Hematopoietic multipotent progenitor cell treated with erythropoietin and hydrocortisone succinate and interleukin-3 and kit ligand, for 15 days (in vitro differentiated cells): Measurements from ENCODE around the gene LRCH2.
"Not testable (repeated sequence)": the region's sequence is repeated elsewhere in the genome, so short reads cannot be mapped to it uniquely, and the experiment has no call there.

ENCODE experiments used
- DNase-seq: peaks from one replicate; pipeline ENCODE4 v3.0.0-alpha.2; 2015; ENCODE audit warnings: low spot score

Gene LRCH2, protein sequence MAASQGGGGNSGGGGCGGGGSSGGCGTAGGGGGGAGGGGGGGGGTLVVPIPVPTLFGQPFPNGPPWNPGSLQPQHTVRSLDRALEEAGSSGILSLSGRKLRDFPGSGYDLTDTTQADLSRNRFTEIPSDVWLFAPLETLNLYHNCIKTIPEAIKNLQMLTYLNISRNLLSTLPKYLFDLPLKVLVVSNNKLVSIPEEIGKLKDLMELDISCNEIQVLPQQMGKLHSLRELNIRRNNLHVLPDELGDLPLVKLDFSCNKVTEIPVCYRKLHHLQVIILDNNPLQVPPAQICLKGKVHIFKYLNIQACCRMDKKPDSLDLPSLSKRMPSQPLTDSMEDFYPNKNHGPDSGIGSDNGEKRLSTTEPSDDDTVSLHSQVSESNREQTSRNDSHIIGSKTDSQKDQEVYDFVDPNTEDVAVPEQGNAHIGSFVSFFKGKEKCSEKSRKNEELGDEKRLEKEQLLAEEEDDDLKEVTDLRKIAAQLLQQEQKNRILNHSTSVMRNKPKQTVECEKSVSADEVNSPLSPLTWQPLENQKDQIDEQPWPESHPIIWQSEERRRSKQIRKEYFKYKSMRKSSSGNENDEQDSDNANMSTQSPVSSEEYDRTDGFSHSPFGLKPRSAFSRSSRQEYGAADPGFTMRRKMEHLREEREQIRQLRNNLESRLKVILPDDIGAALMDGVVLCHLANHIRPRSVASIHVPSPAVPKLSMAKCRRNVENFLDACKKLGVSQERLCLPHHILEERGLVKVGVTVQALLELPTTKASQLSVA

DNA sequence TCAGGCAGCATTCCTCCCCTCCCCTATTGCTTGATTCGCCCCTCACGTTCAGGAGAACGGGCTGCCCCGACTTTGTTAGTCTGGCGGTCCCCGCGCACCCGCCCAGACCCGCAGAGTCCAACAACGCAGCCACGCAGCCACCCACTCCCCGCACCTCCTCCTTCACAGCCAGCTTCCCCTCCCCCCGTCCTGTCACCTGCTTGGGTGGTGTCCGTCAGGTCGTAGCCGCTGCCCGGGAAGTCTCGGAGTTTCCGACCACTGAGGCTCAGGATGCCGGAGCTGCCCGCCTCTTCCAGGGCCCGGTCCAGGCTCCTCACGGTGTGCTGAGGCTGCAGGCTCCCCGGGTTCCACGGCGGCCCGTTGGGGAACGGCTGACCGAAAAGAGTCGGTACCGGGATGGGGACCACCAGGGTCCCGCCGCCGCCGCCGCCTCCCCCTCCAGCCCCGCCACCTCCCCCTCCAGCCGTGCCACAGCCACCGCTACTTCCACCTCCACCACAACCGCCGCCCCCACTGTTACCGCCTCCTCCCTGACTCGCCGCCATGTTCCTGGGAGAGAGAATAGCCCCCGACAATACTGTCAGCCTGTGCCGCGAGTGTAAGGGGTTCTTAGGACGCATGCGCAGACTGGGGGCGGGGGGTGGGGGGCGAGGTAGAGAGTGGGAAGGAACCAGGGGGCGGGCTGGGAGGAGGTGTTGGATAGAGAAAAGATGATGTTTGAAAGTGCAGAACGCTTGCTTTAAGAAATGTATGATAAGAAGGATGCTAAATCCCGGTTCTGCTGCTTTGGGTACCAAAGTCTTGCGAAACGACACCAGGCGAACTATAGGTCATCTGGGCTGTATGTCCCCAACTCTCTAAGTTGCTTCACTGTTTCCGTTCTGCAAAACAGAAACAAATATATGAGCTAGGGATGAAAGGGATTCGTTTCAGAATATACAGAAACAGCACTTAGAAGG, at the start of gene LRCH2:
Gene LRCH2, minus strand, starts transcription at position 600 of the 959 bp plus-strand sequence. Its CDS starts 55 bp downstream, at position 545.
- no peak for DNase-seq

DNA sequence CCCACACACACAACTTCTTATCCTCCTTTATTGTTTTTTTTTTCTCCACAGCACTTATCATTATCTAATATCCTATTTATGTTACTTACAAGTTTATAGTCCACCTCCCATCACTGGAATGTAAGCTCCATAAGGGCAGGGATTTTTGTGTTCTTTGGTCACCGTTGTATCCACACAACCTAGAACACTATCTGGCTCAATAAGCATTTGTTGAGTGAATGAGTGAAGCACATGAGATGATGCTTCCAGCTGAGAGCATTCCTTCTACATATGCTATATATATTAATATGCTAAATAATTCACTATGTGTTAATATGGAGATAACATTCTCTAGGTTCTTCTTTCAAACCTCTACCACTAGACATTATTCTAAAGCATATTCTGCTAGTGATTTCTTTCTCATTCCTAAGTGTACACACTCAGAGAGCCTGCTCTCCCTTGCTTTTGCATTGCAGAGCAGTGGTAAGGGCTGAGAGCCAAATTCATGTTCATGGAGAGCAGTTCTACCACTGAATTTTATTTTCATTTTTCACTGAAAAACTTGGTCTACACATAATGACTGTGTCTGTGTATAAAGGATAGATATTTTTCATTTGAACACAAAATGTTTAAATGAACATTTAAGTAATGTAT, 35.3 kb upstream of the LRCH2 start:
- no peak for DNase-seq

DNA sequence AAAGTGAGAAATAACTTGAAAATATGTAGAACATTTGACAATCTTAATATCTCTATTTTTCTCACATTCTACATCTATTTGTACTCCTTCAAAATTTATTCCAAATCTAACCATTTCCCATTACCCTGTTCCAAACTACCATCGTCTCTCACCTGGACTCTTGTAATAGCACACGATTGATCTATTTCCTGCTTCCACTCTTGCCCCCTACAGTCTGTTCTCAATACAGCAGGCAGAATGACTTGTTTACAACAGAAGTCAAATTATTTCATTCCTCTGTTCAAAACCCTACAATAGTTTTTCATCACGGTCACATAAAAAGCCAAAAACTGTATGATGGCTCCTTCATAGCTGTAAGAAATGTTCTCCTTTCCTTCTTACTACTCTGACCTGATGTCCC, 34.5 kb upstream of the LRCH2 start:
- no peak for DNase-seq

DNA sequence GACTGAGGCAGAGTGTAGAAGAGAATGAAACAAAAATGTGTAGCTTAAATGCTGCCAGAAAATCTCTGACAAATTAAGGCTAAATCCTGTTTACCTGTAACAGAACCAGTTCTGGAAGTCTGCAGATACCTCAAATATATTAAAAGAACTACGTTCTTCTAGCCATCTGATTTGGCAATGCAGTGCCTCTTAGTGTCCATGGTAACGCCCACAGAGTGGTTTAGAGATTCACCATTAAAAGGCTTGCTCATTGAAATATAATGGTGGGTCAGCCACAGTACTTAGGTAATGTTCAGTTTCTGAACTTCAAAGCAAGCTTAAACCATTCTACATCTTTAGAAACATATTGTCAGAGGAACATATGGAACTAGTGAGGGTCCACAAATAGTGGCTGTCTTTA, 32.4 kb upstream of the LRCH2 start:
- no peak for DNase-seq

DNA sequence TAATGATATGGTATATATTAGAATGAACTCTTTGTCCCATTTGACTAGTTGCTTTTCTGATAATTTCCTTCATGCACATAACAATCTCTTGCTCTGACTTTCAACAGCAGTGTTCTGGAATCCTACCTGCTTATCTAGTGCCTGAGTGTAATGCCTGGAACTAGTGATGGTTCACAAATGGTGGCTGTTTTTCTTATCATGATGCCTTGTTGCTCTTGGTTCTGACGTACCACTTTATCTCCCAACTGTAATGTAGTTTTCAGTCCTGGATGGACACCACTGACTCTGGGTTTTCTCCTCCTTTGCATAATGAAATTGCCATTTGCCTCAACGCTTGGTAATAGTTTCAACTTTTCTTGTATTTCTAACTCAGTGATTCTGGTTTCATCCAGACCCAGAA, 30.1 kb upstream of the LRCH2 start:
- no peak for DNase-seq

DNA sequence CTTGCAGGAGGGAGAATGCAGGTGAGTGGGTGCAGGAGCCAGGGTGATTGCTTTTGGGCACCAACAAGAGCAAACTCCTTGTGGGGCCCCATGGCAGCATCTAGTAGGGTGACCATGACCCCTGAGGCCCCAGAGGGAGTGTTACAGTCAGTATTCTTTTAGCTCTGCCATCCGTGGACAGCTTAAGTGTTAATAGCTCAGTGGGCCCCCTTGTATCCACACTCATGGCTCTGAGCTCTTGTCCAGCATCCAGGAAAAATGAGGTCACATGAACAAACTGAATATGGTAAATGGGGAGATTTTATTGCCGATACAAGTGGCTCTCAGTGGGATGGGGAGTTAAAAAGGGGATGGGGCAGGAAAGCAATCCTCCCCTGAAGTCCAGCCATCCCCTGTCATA, 27.3 kb upstream of the LRCH2 start:
- DNase-seq, result no peak

DNA sequence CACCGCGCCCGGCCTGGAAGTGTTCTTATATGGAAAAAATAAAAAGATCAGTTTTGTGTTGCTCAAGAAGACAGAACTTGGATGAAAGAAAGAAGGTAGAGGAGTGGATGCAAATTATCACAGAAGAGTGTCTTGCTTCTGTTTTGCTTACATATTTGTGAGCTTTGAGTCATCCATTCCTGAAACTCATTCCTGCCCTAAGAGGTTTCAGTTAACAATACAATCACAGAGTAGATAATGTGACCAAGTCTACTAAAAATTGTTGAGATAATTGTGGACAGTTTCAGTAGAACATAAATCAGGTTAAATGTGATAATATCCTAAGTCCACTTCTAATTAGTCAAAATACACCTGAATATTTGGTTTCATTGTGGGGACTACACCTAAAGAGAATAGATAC, 26.4 kb upstream of the LRCH2 start:
- DNase-seq, result no peak

DNA sequence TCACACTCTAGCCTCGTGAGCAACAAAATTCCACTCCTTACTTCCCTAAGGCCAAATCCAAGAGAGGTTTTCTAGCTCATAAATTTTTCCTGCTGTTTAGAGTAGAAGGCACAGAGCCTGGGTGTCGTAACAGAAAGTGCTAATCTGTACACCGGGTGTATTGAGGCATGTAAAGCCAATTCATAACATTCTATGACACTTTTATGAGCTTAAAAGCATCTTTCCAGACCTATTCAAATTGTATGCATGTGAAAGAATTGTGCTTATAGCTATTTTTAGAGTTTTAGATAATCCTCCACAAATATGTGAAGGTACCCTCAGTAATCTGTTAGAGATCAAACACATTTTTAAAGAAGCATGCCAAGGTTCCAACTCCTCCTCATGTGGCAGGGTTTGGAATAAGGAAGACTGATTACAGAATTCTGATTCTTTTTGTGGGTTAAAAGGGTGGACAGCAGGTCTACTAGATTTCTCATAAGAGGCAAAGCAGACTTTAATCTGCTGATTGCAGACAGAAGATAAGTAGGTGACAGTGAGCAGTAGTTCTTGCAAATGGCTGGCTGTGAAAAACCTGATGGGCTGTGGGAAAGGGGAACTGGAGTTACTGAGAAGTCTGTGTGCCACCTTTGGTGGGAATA, 25.5 kb upstream of the LRCH2 start:
- no peak for DNase-seq

DNA sequence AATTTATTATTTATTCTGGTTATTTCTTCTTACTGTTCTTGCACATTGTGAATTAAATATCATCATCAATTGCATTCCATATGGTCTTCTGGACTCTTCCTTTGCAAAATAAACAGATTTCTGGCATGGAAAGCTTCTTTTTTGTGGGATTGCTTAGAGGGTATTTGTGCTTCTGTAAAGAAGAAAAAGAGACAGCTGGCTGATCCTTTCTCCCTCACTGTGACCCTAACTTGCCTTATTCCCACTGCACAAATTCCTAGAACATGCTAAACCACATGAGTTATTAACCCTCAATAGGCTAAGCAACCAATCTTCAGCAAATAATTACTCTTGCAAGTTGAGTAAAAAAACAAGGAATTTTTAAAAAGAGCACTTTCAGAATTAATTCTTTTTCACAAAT, 23.8 kb upstream of the LRCH2 start:
- no peak for DNase-seq

DNA sequence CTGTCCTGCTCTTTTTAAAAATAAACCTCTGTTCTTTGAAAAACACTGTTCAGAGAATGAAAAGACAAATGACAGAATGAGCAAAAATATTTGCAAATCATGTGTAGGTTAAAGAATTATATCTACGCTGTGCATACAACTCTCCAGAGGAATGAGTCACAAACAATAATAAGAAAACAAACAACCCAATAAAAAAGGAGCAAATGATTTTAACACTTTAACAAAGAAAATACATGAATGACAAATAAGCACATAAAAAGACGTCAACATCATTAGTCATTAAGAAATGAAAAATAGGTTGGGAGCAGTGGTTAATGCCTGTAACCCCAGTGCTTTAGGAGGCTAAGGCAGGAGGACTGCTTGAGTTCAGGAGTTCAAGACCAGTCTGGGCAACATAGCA, 21.1 kb upstream of the LRCH2 start:
- DNase-seq, result no peak

DNA sequence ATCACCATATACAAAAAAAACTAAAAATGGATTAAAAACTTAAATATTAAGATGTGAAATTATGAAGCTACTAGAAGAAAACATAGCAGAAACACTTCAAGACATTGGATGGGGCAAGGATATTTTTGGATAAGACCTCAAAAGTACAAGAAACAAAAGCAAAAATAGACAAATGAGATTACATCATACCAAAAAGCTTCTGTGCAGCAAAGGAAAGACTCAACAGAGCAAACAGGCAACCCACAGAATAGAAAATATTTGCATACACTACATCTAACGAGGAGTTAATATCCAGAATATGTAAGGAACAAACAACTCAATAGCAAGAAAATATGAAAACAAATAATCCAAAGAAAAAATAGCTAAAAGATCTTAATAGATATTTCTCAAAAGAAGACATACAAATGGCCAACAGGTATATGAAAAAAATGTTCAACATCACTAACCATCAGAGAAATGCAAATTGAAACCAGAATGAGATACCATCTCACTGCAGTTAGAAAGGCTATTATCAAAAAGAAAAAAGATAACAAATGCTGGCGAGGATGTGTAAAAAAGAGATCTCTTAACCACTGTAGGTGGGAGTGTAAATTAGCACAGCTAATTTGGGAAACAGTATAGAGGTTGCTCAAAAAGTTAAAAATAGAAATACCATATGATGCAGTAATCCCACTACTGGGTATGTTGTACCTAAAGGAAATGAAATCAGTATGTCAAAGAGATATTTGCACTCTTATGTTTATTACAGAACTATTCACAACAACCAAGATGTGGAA, 17.8 kb upstream of the LRCH2 start:
- DNase-seq, result no peak

DNA sequence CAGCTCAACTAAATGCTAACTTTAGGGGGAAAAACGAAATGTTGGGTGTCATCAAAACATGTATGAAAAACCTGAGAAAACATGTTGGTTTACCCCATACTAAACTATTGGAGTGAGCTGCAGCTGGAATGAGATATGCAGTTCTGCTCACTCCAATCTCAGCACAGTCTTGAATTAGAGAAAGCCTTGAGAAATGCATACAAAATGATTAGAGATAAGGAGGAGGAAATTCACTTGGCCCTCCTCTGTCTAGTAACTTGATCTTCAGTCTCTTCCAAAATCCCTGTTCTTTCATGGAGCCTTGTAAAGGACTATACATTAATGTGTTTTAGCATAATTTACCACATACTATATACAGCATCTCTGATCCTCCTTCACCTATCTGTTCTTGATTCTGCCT, 3.2 kb upstream of the LRCH2 start:
- DNase-seq, result no peak

DNA sequence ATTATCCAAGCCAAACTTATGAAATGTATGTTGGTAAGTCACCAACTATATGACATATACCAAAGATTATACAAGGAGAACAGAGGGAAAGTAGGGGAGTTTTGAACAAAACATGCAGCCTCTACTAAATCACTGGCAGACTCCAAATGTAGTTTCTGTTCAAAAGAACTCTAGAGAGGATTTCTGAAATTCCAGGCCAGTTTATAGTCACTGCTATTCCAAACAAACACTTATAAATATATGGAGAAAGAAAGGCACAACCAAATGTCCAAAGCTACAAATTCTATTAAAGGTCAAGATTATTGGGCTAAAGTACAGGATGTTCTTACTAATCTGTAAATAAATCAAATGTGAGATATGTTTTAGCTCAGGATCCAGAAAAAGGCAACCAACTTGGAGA, 2.7 kb upstream of the LRCH2 start:
- no peak for DNase-seq

DNA sequence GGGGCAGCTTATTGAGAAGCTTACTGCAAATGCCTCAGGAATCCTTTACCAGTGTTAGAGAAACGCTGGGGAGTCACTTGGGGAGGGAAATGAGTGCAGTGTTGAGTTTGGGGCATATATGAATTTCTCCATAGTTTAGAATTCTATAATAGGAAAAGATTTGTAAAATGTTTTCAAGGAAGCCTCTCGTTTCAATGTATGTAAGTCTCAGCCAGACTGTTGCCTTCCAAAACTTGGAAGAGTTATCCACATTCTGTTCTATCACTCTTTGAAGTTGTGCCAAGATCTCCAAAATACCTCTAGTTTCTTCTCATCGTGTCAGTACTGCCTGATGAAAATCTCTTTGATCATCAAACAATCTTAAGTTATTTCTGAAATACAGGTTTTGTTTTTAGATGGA, 565 bp upstream of the LRCH2 start:
- no peak for DNase-seq

DNA sequence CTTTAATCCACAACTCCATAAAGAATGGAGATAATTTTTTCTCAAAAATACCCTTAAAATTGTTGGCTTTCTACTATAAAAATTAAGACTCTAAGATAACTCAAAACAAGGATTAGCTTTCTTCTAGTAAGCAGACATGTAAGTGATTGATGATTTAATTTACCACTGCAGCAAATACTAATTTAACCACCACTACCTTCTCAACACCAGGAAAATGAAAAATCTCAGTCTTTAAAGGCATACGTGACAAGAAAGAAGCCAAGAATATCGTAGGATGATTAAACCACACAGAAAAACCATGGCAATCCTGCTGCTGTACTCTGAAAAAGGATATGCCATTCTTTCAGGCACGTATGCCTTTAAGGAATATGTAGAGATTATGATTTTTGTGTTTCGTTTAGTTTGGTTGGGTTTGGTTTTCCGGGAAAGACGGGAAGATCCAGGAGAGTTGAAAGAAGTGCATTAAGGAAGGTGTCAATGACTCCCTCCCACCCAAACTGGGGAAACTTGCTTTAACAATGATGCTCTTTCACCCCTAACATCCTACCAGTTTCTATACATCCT, 881 bp downstream of the LRCH2 start:
- no peak for DNase-seq

DNA sequence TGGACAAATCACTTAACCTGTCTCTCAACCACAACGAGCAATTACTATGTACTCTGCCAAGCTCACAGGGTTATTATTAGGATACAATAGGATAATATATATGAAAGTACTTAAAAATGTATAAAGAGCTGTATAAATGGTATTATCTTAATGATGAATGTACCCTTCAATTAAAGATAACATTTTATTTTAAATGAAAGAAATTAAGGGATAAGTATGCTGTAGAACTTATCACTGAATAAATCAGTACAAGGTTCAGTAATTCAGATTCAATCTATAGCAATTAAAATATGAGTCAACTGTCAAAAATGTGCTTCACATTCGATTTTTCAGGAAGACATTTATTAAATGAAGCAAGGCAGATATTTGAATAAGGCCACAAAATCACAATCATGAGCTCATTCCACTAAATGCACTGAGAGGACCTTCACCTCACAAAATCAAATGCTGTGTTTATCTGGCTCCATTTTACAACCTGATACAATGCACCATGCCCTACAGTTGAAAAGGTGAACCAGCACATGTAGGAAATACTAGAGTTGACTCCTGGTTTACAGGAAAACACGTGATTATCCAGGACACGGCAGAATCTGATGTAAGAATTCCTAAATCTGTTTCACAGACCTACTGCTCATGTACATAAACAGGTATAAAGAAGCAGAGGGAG, 4.4 kb downstream of the LRCH2 start:
- DNase-seq, result no peak

DNA sequence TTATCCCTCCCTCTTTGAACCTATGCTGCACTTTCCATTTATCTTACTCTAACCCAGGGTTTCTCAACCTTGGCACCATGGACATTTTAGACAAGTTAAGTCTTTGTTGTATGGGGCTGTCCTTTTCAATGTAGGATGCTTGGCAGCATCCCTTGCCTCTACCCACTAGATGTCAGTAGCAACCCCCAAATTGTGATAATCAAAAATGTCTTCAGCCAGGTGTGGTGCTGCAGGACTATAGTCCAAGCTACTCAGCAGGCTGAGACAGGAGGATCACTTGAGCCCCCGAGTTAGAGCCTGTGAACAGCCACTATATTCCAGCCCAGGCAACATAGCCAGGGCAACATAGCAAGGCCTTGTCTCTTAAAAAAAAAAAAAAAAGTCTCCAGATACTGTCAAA, 7.0 kb downstream of the LRCH2 start:
- no peak for DNase-seq

DNA sequence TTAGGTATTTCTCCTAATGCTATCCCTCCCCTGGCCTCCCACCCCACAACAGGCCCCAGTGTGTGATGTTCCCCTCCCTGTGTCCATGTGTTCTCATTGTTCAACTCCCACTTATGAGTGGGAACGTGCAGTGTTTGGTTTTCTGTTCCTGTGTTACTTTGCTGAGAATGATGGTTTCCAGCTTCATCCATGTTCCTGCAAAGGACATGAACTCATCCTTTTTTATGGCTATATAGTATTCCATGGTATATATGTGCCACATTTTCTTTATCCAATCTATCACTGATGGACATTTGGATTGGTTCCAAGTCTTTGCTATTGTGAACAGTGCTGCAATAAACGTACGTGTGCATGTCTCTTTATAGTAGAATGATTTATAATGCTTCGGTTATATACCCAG, 16.6 kb downstream of the LRCH2 start:
- not testable (repeated sequence) for DNase-seq

DNA sequence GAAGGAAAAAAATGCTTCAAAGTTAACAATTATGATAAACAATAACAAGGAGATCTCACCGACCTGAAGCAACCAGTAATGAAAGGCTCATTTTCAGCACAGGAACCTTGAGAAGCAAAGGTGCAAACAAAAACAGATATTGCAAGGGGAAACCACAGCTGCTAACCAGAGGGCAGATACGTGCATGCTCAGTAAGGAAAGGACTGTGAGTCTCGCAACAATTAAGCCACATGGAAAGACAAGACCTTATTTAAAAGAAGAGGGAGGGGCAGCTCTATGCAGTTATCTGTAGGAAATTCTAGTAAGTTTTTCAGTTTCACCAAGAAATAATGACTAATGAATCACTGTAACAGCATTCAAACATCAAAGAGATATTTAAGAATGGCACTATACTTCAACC, 19.3 kb downstream of the LRCH2 start:
- no peak for DNase-seq

DNA sequence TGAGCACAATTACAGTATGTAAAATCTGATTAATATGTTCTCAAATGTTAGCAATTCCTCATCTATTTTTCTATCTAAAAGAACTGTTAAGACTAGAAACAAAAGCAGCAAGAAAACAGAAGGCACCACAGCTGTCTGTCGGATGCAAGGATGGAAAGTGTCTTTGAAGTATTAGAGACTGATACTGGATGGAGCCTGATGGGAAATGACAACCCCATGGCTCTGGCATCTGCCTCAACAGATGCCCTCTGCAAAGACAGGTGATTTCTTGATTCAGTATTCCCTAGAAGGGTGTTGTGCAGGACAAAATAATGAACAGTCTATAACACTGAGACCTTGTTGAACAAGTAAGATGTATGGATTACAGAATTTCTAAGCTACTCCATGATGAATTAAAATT, 19.7 kb downstream of the LRCH2 start:
- DNase-seq, result no peak
